H9 (cell line): ENCODE results near the gene TCF4. TPM values are rescaled to one million over a fixed set of nuclear protein-coding genes. Genes with fewer than 3 reads are reported as not detected.

Source experiments
- DNase-seq: peaks from one replicate; pipeline ENCODE4 v3.0.0-alpha.2; 2017
- H2AFZ ChIP-seq: one replicate; pipeline ENCODE4 v1.6.1; 2013; ENCODE audit warnings: mild to moderate bottlenecking, low read length, control low read depth, moderate library complexity
- H2AK5ac ChIP-seq: 2 replicates; pipeline ENCODE4 v1.6.1; 2013; ENCODE audit warnings: low read length, control low read depth, mixed read lengths; ENCODE audit not compliant: insufficient read length
- H2BK120ac ChIP-seq: one replicate; pipeline ENCODE4 v1.6.1; 2013; ENCODE audit warnings: low read depth, mild to moderate bottlenecking, low read length, control low read depth, inconsistent platforms; ENCODE audit not compliant: poor library complexity, severe bottlenecking
- H2BK12ac ChIP-seq: 2 replicates; pipeline ENCODE4 v1.6.1; 2013; ENCODE audit warnings: low read length, control low read depth, mixed read lengths, low read depth; ENCODE audit not compliant: insufficient read length
- H2BK15ac ChIP-seq: 2 replicates; pipeline ENCODE4 v1.6.1; 2013; ENCODE audit warnings: low read depth, low read length, control low read depth
- H2BK20ac ChIP-seq: one replicate; pipeline ENCODE4 v1.6.1; 2013; ENCODE audit warnings: low read depth, mild to moderate bottlenecking, low read length, control low read depth, inconsistent platforms; ENCODE audit not compliant: poor library complexity, severe bottlenecking
- H2BK5ac ChIP-seq: 2 replicates; pipeline ENCODE4 v1.6.1; 2013; ENCODE audit warnings: low read length, control low read depth, mixed read lengths; ENCODE audit not compliant: insufficient read length
- H3K14ac ChIP-seq: 2 replicates; pipeline ENCODE4 v1.6.1; 2013; ENCODE audit warnings: low read length, control low read depth; ENCODE audit not compliant: insufficient read depth
- H3K18ac ChIP-seq: 2 replicates; pipeline ENCODE4 v1.6.1; 2013; ENCODE audit warnings: low read depth, mild to moderate bottlenecking, mixed read lengths, low read length, control low read depth; ENCODE audit not compliant: insufficient read length
- H3K23ac ChIP-seq: 2 replicates; pipeline ENCODE4 v1.6.1; 2013; ENCODE audit warnings: low read length, control low read depth, mixed read lengths, low read depth; ENCODE audit not compliant: insufficient read length
- H3K23me2 ChIP-seq: 2 replicates; pipeline ENCODE4 v1.6.1; 2013; ENCODE audit warnings: low read depth, mild to moderate bottlenecking, mixed read lengths, low read length, control low read depth; ENCODE audit not compliant: insufficient read length, poor library complexity, severe bottlenecking
- H3K27ac ChIP-seq: 2 replicates; pipeline ENCODE4 v1.5.1; 2013; ENCODE audit warnings: low read length, control low read depth, mixed read lengths, low read depth; ENCODE audit not compliant: insufficient read length
- H3K27me3 ChIP-seq: 2 replicates; pipeline ENCODE4 v1.6.1; 2013; ENCODE audit warnings: low read length, control low read depth, inconsistent platforms; ENCODE audit not compliant: insufficient read depth
- H3K4ac ChIP-seq: 2 replicates; pipeline ENCODE4 v1.6.1; 2013; ENCODE audit warnings: low read depth, mild to moderate bottlenecking, control low read depth, inconsistent platforms, low read length, moderate library complexity
- H3K4me1 ChIP-seq: 2 replicates; pipeline ENCODE4 v1.6.1; 2013; ENCODE audit warnings: low read length, control low read depth, inconsistent platforms; ENCODE audit not compliant: insufficient read depth
- H3K4me2 ChIP-seq: 2 replicates; pipeline ENCODE4 v1.6.1; 2013; ENCODE audit warnings: low read length, control low read depth, mixed read lengths; ENCODE audit not compliant: insufficient read length, insufficient read depth
- H3K56ac ChIP-seq: 2 replicates; pipeline ENCODE4 v1.6.1; 2013; ENCODE audit warnings: low read depth, mild to moderate bottlenecking, mixed read lengths, low read length, control low read depth; ENCODE audit not compliant: insufficient read length
- H3K79me1 ChIP-seq: 2 replicates; pipeline ENCODE4 v1.6.1; 2013; ENCODE audit warnings: low read depth, mild to moderate bottlenecking, moderate library complexity, low read length, control low read depth, inconsistent platforms; ENCODE audit not compliant: insufficient read depth, poor library complexity, severe bottlenecking
- H3K79me2 ChIP-seq: 2 replicates; pipeline ENCODE4 v1.6.1; 2013; ENCODE audit warnings: low read length, control low read depth, inconsistent platforms; ENCODE audit not compliant: insufficient read depth
- H3K9ac ChIP-seq: 2 replicates; pipeline ENCODE4 v1.6.1; 2013; ENCODE audit warnings: low read length, control low read depth, mixed read lengths; ENCODE audit not compliant: insufficient read length; ENCODE audit errors: extremely low read depth
- H3K9me3 ChIP-seq: one replicate; pipeline ENCODE4 v1.6.1; 2013; ENCODE audit warnings: low read depth, low read length, inconsistent platforms; ENCODE audit not compliant: control insufficient read depth
- H3T11ph ChIP-seq: one replicate; pipeline ENCODE4 v1.6.1; 2013; ENCODE audit warnings: mild to moderate bottlenecking, low read length, control low read depth, inconsistent platforms
- H4K20me1 ChIP-seq: one replicate; pipeline ENCODE4 v1.6.1; 2013; ENCODE audit not compliant: control insufficient read depth, insufficient read length, insufficient read depth
- H4K5ac ChIP-seq: 2 replicates; pipeline ENCODE4 v1.6.1; 2013; ENCODE audit warnings: low read depth, mild to moderate bottlenecking, mixed read lengths, low read length, control low read depth; ENCODE audit not compliant: insufficient read length
- H4K8ac ChIP-seq: replicated peaks from 2 replicates; pipeline ENCODE4 v1.6.1; 2013; ENCODE audit warnings: low read length, control low read depth, mixed read lengths, low read depth; ENCODE audit not compliant: insufficient read length
- H4K91ac ChIP-seq: 2 replicates; pipeline ENCODE4 v1.6.1; 2013; ENCODE audit warnings: low read depth, mild to moderate bottlenecking, moderate library complexity, mixed read lengths, low read length, control low read depth; ENCODE audit not compliant: insufficient read length
- H3K27ac Mint-ChIP-seq, 3 experiments: 2 replicates in 2 of 3; 3 replicates in 1 of 3; pipeline ENCODE4 v1.8.0; 2020 to 2021; ENCODE audit warnings: mixed read lengths in 3 of 3, mild to moderate bottlenecking in 1 of 3, moderate library complexity in 1 of 3
- H3K27me3 Mint-ChIP-seq: 2 replicates; pipeline ENCODE4 v1.8.0; 2021; ENCODE audit warnings: low read depth, mild to moderate bottlenecking, moderate library complexity, mixed read lengths
- H3K36me3 Mint-ChIP-seq, 3 experiments: 2 replicates in 2 of 3; 3 replicates in 1 of 3; pipeline ENCODE4 v1.8.0; 2020 to 2021; ENCODE audit warnings: low read depth in 3 of 3, mixed read lengths in 3 of 3; ENCODE audit not compliant: insufficient read depth in 1 of 3
- H3K4me1 Mint-ChIP-seq, 2 experiments: 2 replicates each; pipeline ENCODE4 v1.8.0; 2020; ENCODE audit warnings: mixed read lengths in 2 of 2
- H3K4me3 Mint-ChIP-seq, 2 experiments: 2 replicates in 1 of 2; 3 replicates in 1 of 2; pipeline ENCODE4 v1.8.0; 2020 to 2021; ENCODE audit warnings: mild to moderate bottlenecking in 2 of 2, mixed read lengths in 2 of 2, moderate library complexity in 1 of 2
- H3K9me3 Mint-ChIP-seq, 2 experiments: 2 replicates in 1 of 2; 3 replicates in 1 of 2; pipeline ENCODE4 v1.8.0; 2020; ENCODE audit warnings: mild to moderate bottlenecking in 2 of 2, mixed read lengths in 2 of 2, moderate library complexity in 1 of 2
- WGBS: extraction: QIAGEN DNeasy Blood & Tissue Kit; methylation state at CpG from one replicate; pipeline ENCODE4 v1.1.7; 2013; ENCODE audit warnings: missing lambda C conversion rate, low lambda C conversion rate, mixed read lengths; ENCODE audit not compliant: insufficient read length; ENCODE audit errors: extremely low coverage; 5-methylcytosine and 5-hydroxymethylcytosine counted together
- total RNA-seq: library from RNA; stranded (reverse); gene quantifications from 2 replicates; pipeline ENCODE4 v1.2.1, GENCODE V29; 2021
- TF ChIP-seq, protein P1 (sequence below): fragments of 200-600 bp; sonication (generic); conservative IDR thresholded peaks from 3 replicates; pipeline ENCODE4 v1.8.0; 2021; ENCODE audit warnings: antibody characterized with exemption, mild to moderate bottlenecking

TCF4 gene
- total RNA-seq, 1 experiment from 2014 or later: 99.4 TPM

DNA sequence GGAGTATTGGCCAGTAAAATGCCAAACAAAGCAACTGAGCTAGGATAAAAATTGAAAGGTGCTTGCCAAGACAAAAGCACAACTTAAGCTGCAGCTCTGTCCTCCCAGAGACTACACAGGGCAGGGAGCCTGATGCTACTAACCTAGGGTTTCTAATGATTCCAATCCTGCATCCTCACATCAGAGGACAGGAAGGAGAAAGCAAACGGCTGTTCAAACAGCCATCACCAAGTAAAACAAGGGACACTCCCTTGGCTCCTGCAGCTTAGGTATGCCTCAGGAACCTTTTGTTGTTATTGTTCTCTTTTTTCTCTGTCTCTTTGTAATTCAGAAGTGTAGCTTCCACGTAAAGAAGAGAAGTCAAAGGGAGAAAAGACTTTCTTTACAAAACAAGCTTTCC lies 99.5 kb downstream of the TCF4 start:
- peak overlapping the region; percentile 23 for H2BK5ac ChIP-seq
- no peak overlapping the region for H2BK15ac ChIP-seq
- H3K18ac ChIP-seq: no peak overlapping the region
- H4K8ac ChIP-seq: no peak overlapping the region
- no CpG with 5 or more reads among the region's 2 CpGs for WGBS
- Mint-ChIP-seq H3K9me3 (no peaks in the 10 kb centered on the region), H3K27me3 (peaks cover 1% of the 10 kb centered on the region; the same call in 1 of the 2 replicates), H3K36me3 (no peaks in the 10 kb centered on the region), H3K4me3 (peak overlapping the region; percentile 21 to 31; a peak in 3 of 5 replicates), H3K4me1 (peaks cover 59 to 61% of the 10 kb centered on the region in 2 experiments), H3K27ac (peak overlapping the region; percentile 24 to 98 (median 92); a peak in 6 of 7 replicates)
- no peak overlapping the region for H3K14ac ChIP-seq
- no peaks in the 10 kb centered on the region for H3K9me3 ChIP-seq
- peaks cover 21% of the 10 kb centered on the region; the same call in 1 of the 2 replicates for H3K4me1 ChIP-seq
- no peak overlapping the region for H3K56ac ChIP-seq
- no peaks in the 10 kb centered on the region for H4K20me1 ChIP-seq
- H2BK120ac ChIP-seq: no peak overlapping the region
- H3K4ac ChIP-seq: no peak overlapping the region
- TF ChIP-seq, protein P1, sequence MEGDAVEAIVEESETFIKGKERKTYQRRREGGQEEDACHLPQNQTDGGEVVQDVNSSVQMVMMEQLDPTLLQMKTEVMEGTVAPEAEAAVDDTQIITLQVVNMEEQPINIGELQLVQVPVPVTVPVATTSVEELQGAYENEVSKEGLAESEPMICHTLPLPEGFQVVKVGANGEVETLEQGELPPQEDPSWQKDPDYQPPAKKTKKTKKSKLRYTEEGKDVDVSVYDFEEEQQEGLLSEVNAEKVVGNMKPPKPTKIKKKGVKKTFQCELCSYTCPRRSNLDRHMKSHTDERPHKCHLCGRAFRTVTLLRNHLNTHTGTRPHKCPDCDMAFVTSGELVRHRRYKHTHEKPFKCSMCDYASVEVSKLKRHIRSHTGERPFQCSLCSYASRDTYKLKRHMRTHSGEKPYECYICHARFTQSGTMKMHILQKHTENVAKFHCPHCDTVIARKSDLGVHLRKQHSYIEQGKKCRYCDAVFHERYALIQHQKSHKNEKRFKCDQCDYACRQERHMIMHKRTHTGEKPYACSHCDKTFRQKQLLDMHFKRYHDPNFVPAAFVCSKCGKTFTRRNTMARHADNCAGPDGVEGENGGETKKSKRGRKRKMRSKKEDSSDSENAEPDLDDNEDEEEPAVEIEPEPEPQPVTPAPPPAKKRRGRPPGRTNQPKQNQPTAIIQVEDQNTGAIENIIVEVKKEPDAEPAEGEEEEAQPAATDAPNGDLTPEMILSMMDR: no peak
- peak; percentile 78 for DNase-seq
- H3K79me1 ChIP-seq: peaks cover 4% of the 10 kb centered on the region
- H2BK20ac ChIP-seq: no peak overlapping the region
- peak overlapping the region; percentile 86 for H3K27ac ChIP-seq
- H2BK12ac ChIP-seq: no peak overlapping the region
- H3K23me2 ChIP-seq: no peaks in the 10 kb centered on the region
- no peak overlapping the region for H4K91ac ChIP-seq
- H3K4me2 ChIP-seq: peak overlapping the region; percentile 31
- no peak overlapping the region for H4K5ac ChIP-seq
- H3K27me3 ChIP-seq: no peaks in the 10 kb centered on the region
- peaks cover 15% of the 10 kb centered on the region; the same call in 1 of the 2 replicates for H3K79me2 ChIP-seq
- H3T11ph ChIP-seq: no peak overlapping the region
- no peak overlapping the region for H2AFZ ChIP-seq
- no peak overlapping the region for H3K9ac ChIP-seq
- no peak overlapping the region for H3K23ac ChIP-seq
- no peak overlapping the region for H2AK5ac ChIP-seq
